PC-9 (cell line): Measurements from ENCODE around the gene EID3. TPM values are rescaled to one million over a fixed set of nuclear protein-coding genes. Genes with fewer than 3 reads are reported as not detected.

Experiments
- BruUV-seq: library from RNA; stranded (reverse); fragments of 400-500 nt; replicated peaks from 2 replicates; lab custom pipeline; 2021; lab: Mats Ljungman, UMichigan
- CTCF ChIA-PET: fragments of 300-600 bp; sonication (Branson Sonifier 250); formaldehyde crosslinking; loops from one replicate; lab custom pipeline; 2022; ENCODE audit warnings: antibody characterized with exemption; lab: Charles Lee
- POLR2A ChIA-PET: fragments of 300-600 bp; sonication (Branson Sonifier 250); formaldehyde crosslinking; loops from one replicate; lab custom pipeline; 2022; ENCODE audit warnings: antibody characterized with exemption; ENCODE audit not compliant: unreplicated experiment; lab: Charles Lee
- DNase-seq, 2 experiments: peaks; one replicate each; pipeline versions ENCODE4 v3.0.0 to v3.0.0-alpha.2; 2015 to 2022; ENCODE audit warnings: mixed read lengths in 1 of 2
- H2AFZ ChIP-seq: fragments of 200-600 bp; sonication (generic); 2 replicates; pipeline ENCODE4 v1.8.1; 2017; ENCODE audit warnings: antibody characterized with exemption
- H3F3A ChIP-seq: fragments of 200-600 bp; sonication (generic); 2 replicates; pipeline ENCODE4 v1.8.1; 2017; ENCODE audit warnings: antibody characterized with exemption, mild to moderate bottlenecking, low read depth; ENCODE audit not compliant: insufficient read depth
- H3K27ac ChIP-seq: fragments of 200-600 bp; sonication (generic); 2 replicates; pipeline ENCODE4 v1.6.1; 2016; ENCODE audit warnings: mixed run types
- H3K27me3 ChIP-seq: fragments of 200-600 bp; sonication (generic); 2 replicates; pipeline ENCODE4 v1.6.1; 2016; ENCODE audit warnings: low read depth, mixed run types; ENCODE audit not compliant: insufficient read depth
- H3K36me3 ChIP-seq: fragments of 200-600 bp; sonication (generic); 2 replicates; pipeline ENCODE4 v1.6.1; 2016; ENCODE audit warnings: low read depth, mixed run types
- H3K4me1 ChIP-seq: fragments of 200-600 bp; sonication (generic); replicated peaks from 2 replicates; pipeline ENCODE4 v1.6.1; 2016; ENCODE audit warnings: mixed run types; ENCODE audit not compliant: insufficient read depth
- H3K4me2 ChIP-seq: fragments of 200-600 bp; sonication (generic); 2 replicates; pipeline ENCODE4 v1.6.1; 2017; ENCODE audit warnings: mixed run types
- H3K4me3 ChIP-seq: fragments of 200-600 bp; sonication (generic); 2 replicates; pipeline ENCODE4 v1.6.1; 2016; ENCODE audit warnings: mixed run types
- H3K79me2 ChIP-seq: fragments of 200-600 bp; sonication (generic); 2 replicates; pipeline ENCODE4 v1.6.1; 2017; ENCODE audit warnings: low read depth, mixed run types
- H3K9me2 ChIP-seq: fragments of 200-600 bp; sonication (generic); 2 replicates; pipeline ENCODE4 v1.8.1; 2017; ENCODE audit warnings: mild to moderate bottlenecking; ENCODE audit not compliant: insufficient read depth
- H3K9me3 ChIP-seq: fragments of 200-600 bp; sonication (generic); 2 replicates; pipeline ENCODE4 v1.8.1; 2016; ENCODE audit warnings: low read depth; ENCODE audit not compliant: insufficient read depth
- H4K20me1 ChIP-seq: fragments of 200-600 bp; sonication (generic); 2 replicates; pipeline ENCODE4 v1.8.1; 2017; ENCODE audit not compliant: insufficient read depth
- CTCF ChIP-seq: fragments of 200-600 bp; sonication (generic); conservative IDR thresholded peaks from 2 replicates; pipeline ENCODE4 v1.6.1; 2017; ENCODE audit warnings: mixed run types, antibody characterized with exemption, mild to moderate bottlenecking, moderate library complexity
- EZH2 ChIP-seq: fragments of 200-600 bp; sonication (generic); IDR thresholded peaks from 2 replicates; pipeline ENCODE4 v1.8.0; 2017; ENCODE audit warnings: antibody characterized with exemption, low read depth
- intact Hi-C: fragments of 100-400 bp; cut with micrococcal nuclease; formaldehyde crosslinking; loops from one replicate; pipeline ENCODE4 v1.10.0; 2022; ENCODE audit not compliant: unreplicated experiment
- total RNA-seq: library from RNA; stranded (reverse); gene quantifications from 2 replicates; pipeline ENCODE4 v1.2.3, GENCODE V29; 2021

The EID3 gene
- total RNA-seq, 1 experiment from 2014 or later: 42.4 TPM

- peak overlapping the region; percentile 99 for H3K27ac ChIP-seq
- peak in 1 of 2 experiments; percentile 52 for DNase-seq
- H3K4me1 ChIP-seq: peaks cover 86% of the 10 kb centered on the region
- POLR2A ChIA-PET: interaction anchor here (0.5 kb wide), 1 partner anchor 1591 kb away, joined by 3 read pairs; no protein-coding TSS in a partner anchor
- intact Hi-C loops: no loop called here
- H3K4me3 ChIP-seq: peak overlapping the region; percentile 24; the same call in 1 of the 2 replicates
- no peaks in the 10 kb centered on the region for H3K9me3 ChIP-seq
- H4K20me1 ChIP-seq: no peaks in the 10 kb centered on the region
- no peaks in the 10 kb centered on the region for H3K9me2 ChIP-seq
- CTCF ChIA-PET: no interaction called here
- H2AFZ ChIP-seq: no peak overlapping the region
- TF ChIP-seq CTCF (no peak), EZH2 (no peak)
- peaks cover 67% of the 10 kb centered on the region for H3K79me2 ChIP-seq
- peaks cover 95% of the 10 kb centered on the region for H3F3A ChIP-seq
- BruUV-seq: no TSS peak
- peak overlapping the region; percentile 85 for H3K4me2 ChIP-seq
- no peaks in the 10 kb centered on the region for H3K36me3 ChIP-seq
- no peaks in the 10 kb centered on the region for H3K27me3 ChIP-seq
Observed at GRCh38 chr12:104282109-104282508, 21.4 kb upstream of the EID3 start.

- ChIA-PET POLR2A (interaction anchor here (0.5 to 2.9 kb wide), 10 partner anchors 9 to 1966 kb away, joined by 3 to 94 read pairs (median 4); no protein-coding TSS in a partner anchor), CTCF (no interaction called here)
- H3K27me3 ChIP-seq: no peaks in the 10 kb centered on the region
- TF ChIP-seq EZH2 (no peak), CTCF (no peak)
- peak overlapping the region; percentile 99 for H3K27ac ChIP-seq
- peaks cover 36% of the 10 kb centered on the region for H4K20me1 ChIP-seq
- peak in 1 of 2 experiments; percentile 99 for DNase-seq
- intact Hi-C loops: loop anchor here (1.0 to 5.0 kb wide), 3 partner anchors 9 to 164 kb away; no protein-coding TSS in a partner anchor
- peaks cover 94% of the 10 kb centered on the region for H3F3A ChIP-seq
- peaks cover 52% of the 10 kb centered on the region for H3K4me1 ChIP-seq
- peaks cover 83% of the 10 kb centered on the region for H3K79me2 ChIP-seq
- peak overlapping the region; percentile 97 for H3K4me2 ChIP-seq
- no peak overlapping the region for H2AFZ ChIP-seq
- TSS peak; percentile 57 for BruUV-seq
- peak overlapping the region; percentile 96; the same call in 1 of the 2 replicates for H3K4me3 ChIP-seq
- no peaks in the 10 kb centered on the region for H3K9me2 ChIP-seq
- no peaks in the 10 kb centered on the region for H3K9me3 ChIP-seq
- H3K36me3 ChIP-seq: peaks cover 35% of the 10 kb centered on the region
Observed at GRCh38 chr12:104285740-104286515, 17.6 kb upstream of the EID3 start.

- peak overlapping the region; percentile 96 for H3K4me3 ChIP-seq
- no peaks in the 10 kb centered on the region for H3K9me2 ChIP-seq
- H3K9me3 ChIP-seq: no peaks in the 10 kb centered on the region
- H3K4me1 ChIP-seq: peaks cover 43% of the 10 kb centered on the region
- peaks cover 90% of the 10 kb centered on the region for H3K79me2 ChIP-seq
- BruUV-seq: TSS peak; percentile 31
- peaks cover 42% of the 10 kb centered on the region for H3K36me3 ChIP-seq
- peaks cover 45% of the 10 kb centered on the region for H4K20me1 ChIP-seq
- TF ChIP-seq EZH2: no peak
- no peak for TF ChIP-seq CTCF
- H2AFZ ChIP-seq: no peak overlapping the region
- intact Hi-C loops: loop anchor here (1.0 to 5.0 kb wide), 3 partner anchors 9 to 164 kb away; no protein-coding TSS in a partner anchor
- no peaks in the 10 kb centered on the region for H3K27me3 ChIP-seq
- ChIA-PET CTCF (interaction anchor here (0.6 to 1.2 kb wide), 3 partner anchors 11 to 120 kb away, joined by 3 to 5 read pairs (median 4); no protein-coding TSS in a partner anchor), POLR2A (interaction anchor here (0.5 to 2.9 kb wide), 12 partner anchors 9 to 446 kb away, joined by 3 to 94 read pairs (median 4); partner anchors contain the start of genes HSP90B1 and NT5DC3)
- peak overlapping the region; percentile 99 for H3K27ac ChIP-seq
- peak; percentile 95 to 96 for DNase-seq
- H3K4me2 ChIP-seq: peak overlapping the region; percentile 97
- peaks cover 94% of the 10 kb centered on the region for H3F3A ChIP-seq
Observed at GRCh38 chr12:104286516-104287482, 16.7 kb upstream of the EID3 start.
